CD14-positive monocyte (primary cell): ENCODE measurements around the gene MAPK8IP2. TPM values are rescaled to one million over a fixed set of nuclear protein-coding genes. Genes with fewer than 3 reads are reported as not detected.

Source experiments
- DNase-seq, 3 donors: peaks; one replicate each; pipeline ENCODE4 v3.0.0-alpha.2; 2011 to 2022
- H2AFZ ChIP-seq: 2 replicates; pipeline ENCODE4 v1.6.0; 2012; ENCODE audit warnings: mild to moderate bottlenecking, low read depth, low read length, inconsistent platforms; ENCODE audit not compliant: insufficient read depth, poor library complexity, severe bottlenecking
- H3K27ac ChIP-seq, 2 donors: 1 replicate in 1 of 2; 2 replicates in 1 of 2; pipeline ENCODE4 v1.5.1; 2012 to 2013; ENCODE audit warnings: low read length in 2 of 2, control low read depth in 1 of 2, inconsistent platforms in 1 of 2, low read depth in 1 of 2, mild to moderate bottlenecking in 1 of 2
- H3K27me3 ChIP-seq, 2 donors: one replicate each; pipeline versions ENCODE4 v1.6.0 to v1.6.1; 2011 to 2013; ENCODE audit warnings: low read length in 2 of 2; ENCODE audit not compliant: control insufficient read depth in 2 of 2, insufficient read depth in 2 of 2
- H3K36me3 ChIP-seq, 2 donors: replicated peaks in 1 of 2; 1 replicate in 1 of 2; 2 replicates in 1 of 2; pipeline versions ENCODE4 v1.5.1 to v1.6.1; 2012 to 2013; ENCODE audit warnings: low read length in 2 of 2, control low read depth in 1 of 2, inconsistent platforms in 1 of 2, mild to moderate bottlenecking in 1 of 2; ENCODE audit not compliant: insufficient read depth in 2 of 2, control insufficient read depth in 1 of 2
- H3K4me1 ChIP-seq, 2 donors: 1 replicate in 1 of 2; 2 replicates in 1 of 2; pipeline versions ENCODE4 v1.5.1 to v1.6.1; 2012 to 2013; ENCODE audit warnings: low read length in 2 of 2, control low read depth in 1 of 2, inconsistent platforms in 1 of 2, mild to moderate bottlenecking in 1 of 2, moderate library complexity in 1 of 2; ENCODE audit not compliant: insufficient read depth in 2 of 2, control insufficient read depth in 1 of 2
- H3K4me2 ChIP-seq: replicated peaks from 2 replicates; pipeline ENCODE3; 2012; ENCODE audit warnings: low read length, moderate library complexity, mild to moderate bottlenecking; ENCODE audit not compliant: poor library complexity, severe bottlenecking; ENCODE audit errors: extremely low read depth
- H3K4me3 ChIP-seq, 3 experiments: fragments of 200-600 bp in 1 of 3; sonication (generic) in 1 of 3; replicated peaks in 1 of 3; 1 replicate in 2 of 3; 2 replicates in 1 of 3; pipeline ENCODE4 v1.5.1; 2011 to 2013; ENCODE audit warnings: low read length in 3 of 3, mild to moderate bottlenecking in 3 of 3, control low read depth in 2 of 3, low read depth in 2 of 3, inconsistent platforms in 1 of 3, moderate library complexity in 1 of 3
- H3K79me2 ChIP-seq: 2 replicates; pipeline ENCODE4 v1.6.0; 2012; ENCODE audit warnings: mild to moderate bottlenecking, control low read depth, inconsistent platforms, low read length, moderate library complexity; ENCODE audit not compliant: insufficient read depth
- H3K9ac ChIP-seq: 2 replicates; pipeline ENCODE4 v1.6.0; 2017; ENCODE audit warnings: low read length, mild to moderate bottlenecking; ENCODE audit not compliant: insufficient read depth, poor library complexity, severe bottlenecking
- H3K9me3 ChIP-seq, 2 donors: replicated peaks in 1 of 2; 1 replicate in 1 of 2; 2 replicates in 1 of 2; pipeline versions ENCODE4 v1.5.1 to v1.6.1; 2012 to 2013; ENCODE audit warnings: low read length in 2 of 2, control low read depth in 1 of 2; ENCODE audit not compliant: control insufficient read depth in 1 of 2, insufficient read depth in 1 of 2
- H4K20me1 ChIP-seq: 2 replicates; pipeline ENCODE4 v1.6.0; 2012; ENCODE audit warnings: mild to moderate bottlenecking, low read length, control low read depth, moderate library complexity; ENCODE audit not compliant: insufficient read depth
- H3K27ac Mint-ChIP-seq, 7 donors: one replicate each; pipeline ENCODE4 v1.8.0; 2020; ENCODE audit warnings: mild to moderate bottlenecking in 7 of 7, mixed read lengths in 7 of 7, moderate library complexity in 6 of 7, inconsistent platforms in 2 of 7
- H3K27me3 Mint-ChIP-seq, 3 donors: one replicate each; pipeline ENCODE4 v1.8.0; 2021 to 2022; ENCODE audit warnings: low read depth in 3 of 3, mild to moderate bottlenecking in 3 of 3, mixed read lengths in 3 of 3, moderate library complexity in 3 of 3, inconsistent platforms in 1 of 3
- H3K36me3 Mint-ChIP-seq, 2 donors: one replicate each; pipeline ENCODE4 v1.8.0; 2020; ENCODE audit warnings: mixed read lengths in 2 of 2, inconsistent platforms in 1 of 2, mild to moderate bottlenecking in 1 of 2
- H3K4me1 Mint-ChIP-seq: one replicate; pipeline ENCODE4 v1.8.0; 2020; ENCODE audit warnings: mild to moderate bottlenecking, mixed read lengths
- H3K4me3 Mint-ChIP-seq, 2 donors: one replicate each; pipeline ENCODE4 v1.8.0; 2020; ENCODE audit warnings: mild to moderate bottlenecking in 2 of 2, mixed read lengths in 2 of 2, moderate library complexity in 1 of 2
- H3K9me3 Mint-ChIP-seq, 7 donors: one replicate each; pipeline ENCODE4 v1.8.0; 2020 to 2022; ENCODE audit warnings: mixed read lengths in 7 of 7, mild to moderate bottlenecking in 6 of 7, moderate library complexity in 6 of 7, inconsistent platforms in 2 of 7
- WGBS: methylation state at CpG from one replicate; pipeline ENCODE4 v1.1.5; 2013; ENCODE audit warnings: missing lambda C conversion rate; ENCODE audit not compliant: insufficient coverage; 5-methylcytosine and 5-hydroxymethylcytosine counted together
- intact Hi-C, 2 donors: fragments of 100-400 bp; cut with micrococcal nuclease; formaldehyde crosslinking; loops; one replicate each; pipeline versions ENCODE4 v1.15.0 to v1.15.1; 2023
- polyA minus RNA-seq: library from RNA; depleted of rRNA, polyadenylated mRNA; stranded (reverse); fragments of >200 nt; gene quantifications from 2 replicates; pipeline ENCODE4 v1.2.3, GENCODE V29; 2012
- polyA plus RNA-seq, 3 donors: library from polyadenylated mRNA; depleted of rRNA in 1 of 3; unstranded in 2 of 3; stranded (reverse) in 1 of 3; fragments of 300-500 nt in 2 of 3; fragments of >200 nt in 1 of 3; fragmentation: Illumina TruSeq in 2 of 3; gene quantifications; 1 replicate in 2 of 3; 2 replicates in 1 of 3; pipeline ENCODE4 v1.2.3, GENCODE V29; 2012 to 2021
- total RNA-seq, 12 experiments: library from RNA in 1 of 12; stranded (reverse) in 1 of 12; fragments of 120-200 nt in 1 of 12; gene quantifications; one replicate each; pipeline ENCODE4 v1.2.4 and lab custom pipeline; 2013 to 2026; ENCODE audit warnings: mixed read lengths in 6 of 12, inconsistent platforms in 1 of 12
- TF ChIP-seq, protein P1 (sequence below): fragments of 200-600 bp; IDR thresholded peaks from one replicate; pipeline ENCODE4 v1.8.0; 2022; ENCODE audit warnings: antibody characterized with exemption, mild to moderate bottlenecking

MAPK8IP2 gene
- 0.19 TPM for total RNA-seq (2013)
- under 1 TPM in 1 of 3 donors, not detected in 2; 0.17 TPM for polyA plus RNA-seq
- 0.14 and 0.16 TPM in 2 replicates for polyA minus RNA-seq
- 0.17 to 4.8 (median 0.34) reads per million in 11 experiments for total RNA-seq (lab: John Stamatoyannopoulos, UW)

DNA sequence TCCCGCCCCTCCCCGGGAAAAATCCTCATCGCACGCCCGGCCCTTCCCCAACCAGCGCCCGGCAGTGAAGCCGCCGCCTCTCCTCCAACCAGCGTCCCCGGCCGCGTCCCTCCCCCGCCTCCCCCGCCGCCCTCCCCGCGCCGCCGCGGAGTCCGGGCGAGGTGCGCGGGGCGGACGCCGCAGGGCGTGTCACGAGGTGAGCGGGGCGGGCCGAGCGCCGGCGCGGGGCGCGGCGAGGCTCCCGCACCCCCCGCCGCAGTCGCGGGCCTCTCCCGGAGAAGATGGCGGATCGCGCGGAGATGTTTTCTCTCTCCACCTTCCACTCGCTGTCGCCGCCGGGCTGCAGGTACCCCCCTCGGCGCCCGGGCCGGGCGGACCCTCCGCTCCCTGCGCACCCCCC, at the start of gene MAPK8IP2:
TSS of gene MAPK8IP2 (plus strand) at position 256 of the 400 bp plus-strand sequence. CDS start at position 282, 26 bp downstream.
- Mint-ChIP-seq H3K36me3 (peaks cover 11 to 15% of the 10 kb centered on the region in 2 donors), H3K27ac (peak within 1 kb of the TSS in 1 of 7 donors; percentile 32), H3K27me3 (peaks cover 53 to 76% (median 67%) of the 10 kb centered on the region in 3 donors), H3K4me1 (peaks cover 4% of the 10 kb centered on the region), H3K4me3 (peak within 1 kb of the TSS; percentile 66 to 88), H3K9me3 (peaks cover 0 to 19% (median 9%) of the 10 kb centered on the region in 7 donors)
- peaks cover 35 to 65% of the 10 kb centered on the region in 2 donors for H3K27me3 ChIP-seq
- H3K9ac ChIP-seq, result no peak within 1 kb of the TSS
- H3K4me3 ChIP-seq, result no peak within 1 kb of the TSS
- no peaks in the 10 kb centered on the region for H3K36me3 ChIP-seq
- H3K27ac ChIP-seq, result no peak within 1 kb of the TSS
- DNase-seq, result no peak
- H3K4me1 ChIP-seq, result no peaks in the 10 kb centered on the region
- H3K79me2 ChIP-seq, result no peaks in the 10 kb centered on the region
- H3K9me3 ChIP-seq, result peaks cover 0 to 16% of the 10 kb centered on the region in 2 donors
- H3K4me2 ChIP-seq, result peak within 1 kb of the TSS; percentile 41
- TF ChIP-seq, protein P1, sequence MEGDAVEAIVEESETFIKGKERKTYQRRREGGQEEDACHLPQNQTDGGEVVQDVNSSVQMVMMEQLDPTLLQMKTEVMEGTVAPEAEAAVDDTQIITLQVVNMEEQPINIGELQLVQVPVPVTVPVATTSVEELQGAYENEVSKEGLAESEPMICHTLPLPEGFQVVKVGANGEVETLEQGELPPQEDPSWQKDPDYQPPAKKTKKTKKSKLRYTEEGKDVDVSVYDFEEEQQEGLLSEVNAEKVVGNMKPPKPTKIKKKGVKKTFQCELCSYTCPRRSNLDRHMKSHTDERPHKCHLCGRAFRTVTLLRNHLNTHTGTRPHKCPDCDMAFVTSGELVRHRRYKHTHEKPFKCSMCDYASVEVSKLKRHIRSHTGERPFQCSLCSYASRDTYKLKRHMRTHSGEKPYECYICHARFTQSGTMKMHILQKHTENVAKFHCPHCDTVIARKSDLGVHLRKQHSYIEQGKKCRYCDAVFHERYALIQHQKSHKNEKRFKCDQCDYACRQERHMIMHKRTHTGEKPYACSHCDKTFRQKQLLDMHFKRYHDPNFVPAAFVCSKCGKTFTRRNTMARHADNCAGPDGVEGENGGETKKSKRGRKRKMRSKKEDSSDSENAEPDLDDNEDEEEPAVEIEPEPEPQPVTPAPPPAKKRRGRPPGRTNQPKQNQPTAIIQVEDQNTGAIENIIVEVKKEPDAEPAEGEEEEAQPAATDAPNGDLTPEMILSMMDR, result no peak
- H2AFZ ChIP-seq, result no peak within 1 kb of the TSS
- 0% methylated on average over 38 of the region's 61 CpGs for WGBS
- intact Hi-C loops, result no loop called here
- no peaks in the 10 kb centered on the region for H4K20me1 ChIP-seq

DNA sequence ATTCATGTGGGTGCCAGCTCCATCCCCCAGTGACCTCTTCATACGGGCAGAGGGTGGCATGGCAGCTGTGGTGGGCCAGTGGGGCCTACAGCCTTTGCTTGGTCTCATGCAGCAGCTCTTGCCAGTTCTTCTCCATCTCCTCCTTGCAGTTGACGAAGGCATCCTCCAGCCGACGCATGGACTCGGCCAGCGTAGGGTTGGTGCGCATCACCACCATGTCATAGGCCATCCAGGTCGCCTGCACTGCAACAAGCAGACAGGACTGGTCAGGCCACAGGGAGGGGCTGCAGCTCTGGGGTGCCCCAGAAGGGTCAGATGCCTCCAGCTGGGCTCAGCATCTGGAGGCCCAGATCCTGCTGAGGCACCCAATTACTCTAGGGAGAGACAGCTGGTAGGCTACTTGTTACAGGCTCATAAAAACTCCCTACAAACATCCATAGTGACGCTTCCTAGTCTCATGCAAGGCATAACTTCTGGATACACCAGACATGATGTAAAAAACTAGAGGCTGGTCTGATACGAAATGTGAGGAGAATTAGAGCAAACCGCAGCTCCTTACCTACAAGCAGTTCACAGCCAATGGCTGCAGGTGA, 49.3 kb upstream of the MAPK8IP2 start:
- no peak overlapping the region for H3K27ac Mint-ChIP-seq

More for the DNA sequence above, 49.3 kb upstream of the MAPK8IP2 start:
- Histone ChIP-seq H3K4me1 (peaks cover 18 to 41% of the 10 kb centered on the region in 2 donors), H3K36me3 (no peaks in the 10 kb centered on the region), H3K27ac (no peak overlapping the region), H3K9me3 (no peaks in the 10 kb centered on the region), H3K4me3 (no peak overlapping the region), H3K4me2 (no peak overlapping the region), H3K27me3 (no peaks in the 10 kb centered on the region), H2AFZ (no peak overlapping the region), H3K9ac (no peak overlapping the region), H4K20me1 (no peaks in the 10 kb centered on the region), H3K79me2 (peaks cover 7% of the 10 kb centered on the region)
- Mint-ChIP-seq H3K27me3 (peaks cover 3 to 21% (median 8%) of the 10 kb centered on the region in 3 donors), H3K9me3 (peaks cover 0 to 6% (median 0%) of the 10 kb centered on the region in 7 donors), H3K36me3 (peaks cover 3% of the 10 kb centered on the region in 2 donors), H3K4me3 (no peak overlapping the region), H3K4me1 (peaks cover 16% of the 10 kb centered on the region)
- intact Hi-C loops, result no loop called here
- WGBS, result 97% methylated on average over 10 of the region's 11 CpGs
- DNase-seq, result peak in 1 of 3 donors; percentile 1
- TF ChIP-seq, protein P1, result no peak
